RKO (cell line): Measurements from ENCODE around the gene ZDHHC6.
A peak's percentile ranks its signal among the peaks of the same experiment; 100 is the strongest.
"Not testable (repeated sequence)": the region's sequence is repeated elsewhere in the genome, so short reads cannot be mapped to it uniquely, and the experiment has no call there.

ENCODE experiments used
- DNase-seq: peaks from one replicate; pipeline ENCODE4 v3.0.0-alpha.2; 2016; ENCODE audit warnings: low spot score

The ZDHHC6 gene

GRCh38 chr10:112442063-112442462, 4.7 kb downstream of the ZDHHC6 start:
- DNase-seq: no peak

- DNase-seq: no peak
These were observed 5.2 kb downstream of the ZDHHC6 start for GRCh38 chr10:112441520-112441919.

- no peak for DNase-seq
These were observed 8.4 kb downstream of the ZDHHC6 start for GRCh38 chr10:112438356-112438755.

GRCh38 chr10:112434988-112435619, 11.6 kb downstream of the ZDHHC6 start:
- DNase-seq: peak; percentile 68

GRCh38 chr10:112433136-112433535, 13.6 kb downstream of the ZDHHC6 start:
- DNase-seq: no peak

- DNase-seq: no peak
These were observed 17.0 kb downstream of the ZDHHC6 start for GRCh38 chr10:112429654-112430230.

GRCh38 chr10:112429147-112429546, 17.6 kb downstream of the ZDHHC6 start:
- DNase-seq: no peak

- no peak for DNase-seq
These were observed 20.6 kb downstream of the ZDHHC6 start for GRCh38 chr10:112426111-112426510.

GRCh38 chr10:112424651-112425050, 22.1 kb downstream of the ZDHHC6 start:
- DNase-seq: no peak

GRCh38 chr10:112421731-112422130, 25.0 kb downstream of the ZDHHC6 start:
- no peak for DNase-seq

GRCh38 chr10:112412696-112413095, 34.0 kb downstream of the ZDHHC6 start:
- no peak for DNase-seq

GRCh38 chr10:112409755-112410154, 37.0 kb downstream of the ZDHHC6 start:
- DNase-seq: no peak

- no peak for DNase-seq
These were observed 37.4 kb downstream of the ZDHHC6 start for GRCh38 chr10:112409299-112409698.

GRCh38 chr10:112407696-112408095, 39.0 kb downstream of the ZDHHC6 start:
- DNase-seq: no peak

- not testable (repeated sequence) for DNase-seq
These were observed 39.9 kb downstream of the ZDHHC6 start for GRCh38 chr10:112406806-112407205.

- no peak for DNase-seq
These were observed 42.1 kb downstream of the ZDHHC6 start for GRCh38 chr10:112404617-112405016.

GRCh38 chr10:112402917-112403316, 43.8 kb downstream of the ZDHHC6 start:
- DNase-seq: no peak

- no peak for DNase-seq
These were observed 49.1 kb downstream of the ZDHHC6 start for GRCh38 chr10:112397592-112397991.

GRCh38 chr10:112395809-112396530, 50.7 kb downstream of the ZDHHC6 start:
- DNase-seq: no peak

- DNase-seq: no peak
These were observed 52.2 kb downstream of the ZDHHC6 start for GRCh38 chr10:112394475-112394875.

- no peak for DNase-seq
These were observed 52.9 kb downstream of the ZDHHC6 start for GRCh38 chr10:112393827-112394226.

- DNase-seq: no peak
These were observed 53.4 kb downstream of the ZDHHC6 start for GRCh38 chr10:112393341-112393740.

- DNase-seq: no peak
These were observed 56.5 kb downstream of the ZDHHC6 start for GRCh38 chr10:112390125-112390703.
